HG03196 (cell line): ENCODE measurements around the gene ANKRD18B.
"Not testable (repeated sequence)": the region's sequence is repeated elsewhere in the genome, so short reads cannot be mapped to it uniquely, and the experiment has no call there.

Experiments
- ATAC-seq: cut with Tn5 transposase; IDR thresholded peaks from one replicate; pipeline ENCODE4 v1.9.1; 2021; ENCODE audit not compliant: unreplicated experiment

Gene ANKRD18B

GRCh38 chr9:33533958-33534357 lies 9.9 kb downstream of the ANKRD18B start:
- ATAC-seq = not testable (repeated sequence)

DNA sequence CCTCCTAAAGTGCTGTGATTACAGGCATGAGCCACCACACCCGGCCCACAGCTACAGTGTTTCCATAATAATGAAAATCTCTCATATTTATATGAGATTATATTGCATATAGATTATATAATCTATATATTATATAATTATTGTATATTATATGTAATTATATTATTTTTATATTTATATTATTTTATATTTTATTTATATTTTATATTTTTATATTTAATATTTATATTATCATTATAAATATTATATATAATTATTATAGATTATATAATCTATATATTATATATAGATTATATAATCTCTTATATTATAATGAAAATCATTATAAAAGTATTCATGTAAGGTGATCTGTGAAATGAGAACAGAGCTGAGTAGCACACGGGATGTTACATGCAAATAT lies 11.5 kb downstream of the ANKRD18B start:
- no peak for ATAC-seq

DNA sequence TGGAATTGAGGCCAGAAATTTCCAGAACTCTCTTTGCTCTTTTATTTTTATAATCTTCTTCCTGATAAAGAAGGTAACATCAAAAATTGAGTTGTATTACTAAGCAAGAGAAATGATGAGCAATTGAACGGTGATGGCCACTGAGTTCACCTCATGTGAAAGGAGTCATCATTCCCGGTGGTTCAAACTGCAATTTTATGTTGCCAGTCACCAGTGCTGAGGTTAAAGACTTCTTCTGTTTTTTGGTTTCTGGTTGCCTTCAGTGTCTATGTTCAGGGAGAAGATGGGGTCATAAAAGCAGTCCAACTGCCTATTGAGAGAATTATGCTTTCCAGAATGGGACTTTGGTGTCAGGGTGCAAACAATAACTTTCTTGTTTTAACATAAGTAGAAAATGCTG lies 19.4 kb downstream of the ANKRD18B start:
- ATAC-seq = not testable (repeated sequence)

DNA sequence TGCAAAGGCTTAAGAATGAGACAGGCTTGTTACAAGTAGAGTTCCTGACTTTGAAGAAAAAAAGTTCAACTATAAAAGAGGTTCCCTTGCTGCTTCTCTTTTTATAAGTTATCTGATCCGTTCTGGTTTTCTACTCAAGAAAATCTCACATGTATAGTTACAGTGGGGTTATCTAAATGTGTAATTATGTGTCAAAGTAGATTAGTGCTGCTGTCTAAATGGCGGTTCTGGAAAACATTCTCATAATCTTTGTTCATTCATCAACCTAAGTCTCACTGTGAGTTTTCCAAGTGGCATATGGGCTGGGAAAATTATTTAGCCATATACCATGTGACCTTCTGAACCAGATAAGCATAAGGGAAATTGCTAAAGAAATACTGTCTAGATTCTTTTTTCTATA lies 21.7 kb downstream of the ANKRD18B start:
- not testable (repeated sequence) for ATAC-seq

GRCh38 chr9:33548816-33549215 lies 24.8 kb downstream of the ANKRD18B start:
- not testable (repeated sequence) for ATAC-seq

DNA sequence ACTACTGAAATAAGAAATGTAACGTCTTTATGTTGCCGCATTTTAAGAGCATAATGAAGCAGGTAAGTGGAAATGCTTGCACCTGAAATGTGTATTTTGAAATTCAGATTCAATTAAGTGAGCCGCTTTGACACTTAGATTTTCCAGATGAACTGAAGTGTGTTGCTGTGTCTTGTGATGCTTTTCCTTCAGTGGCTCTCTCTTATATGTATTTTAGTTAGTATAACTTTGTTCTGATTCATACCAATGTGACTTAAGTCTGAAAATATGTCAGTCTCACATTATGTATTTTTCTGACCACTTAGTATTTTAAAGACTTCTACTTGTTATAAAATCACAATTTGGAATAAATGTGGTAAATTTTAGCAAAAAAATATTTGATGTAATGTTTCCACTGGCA lies 25.4 kb downstream of the ANKRD18B start:
- ATAC-seq = not testable (repeated sequence)

DNA sequence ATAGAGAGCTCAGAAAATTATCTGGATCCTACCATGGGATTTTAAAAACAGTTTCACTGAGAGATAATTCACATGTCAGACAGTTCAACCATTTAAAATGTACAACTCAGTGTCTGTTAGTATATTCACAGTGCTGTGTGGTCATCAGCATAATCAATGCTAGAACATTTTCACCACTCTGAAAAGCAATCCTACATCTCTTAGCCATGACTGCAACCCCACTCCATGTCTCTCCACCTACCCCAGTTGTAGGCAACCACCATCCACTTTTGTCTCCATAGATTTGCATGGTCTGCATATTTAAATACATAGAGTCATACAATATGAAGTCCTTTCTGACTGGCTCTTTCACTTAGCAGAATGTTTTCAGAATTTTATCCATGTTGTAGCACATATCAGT lies 27.1 kb downstream of the ANKRD18B start:
- ATAC-seq = not testable (repeated sequence)

GRCh38 chr9:33552315-33552725 lies 28.3 kb downstream of the ANKRD18B start:
- not testable (repeated sequence) for ATAC-seq

DNA sequence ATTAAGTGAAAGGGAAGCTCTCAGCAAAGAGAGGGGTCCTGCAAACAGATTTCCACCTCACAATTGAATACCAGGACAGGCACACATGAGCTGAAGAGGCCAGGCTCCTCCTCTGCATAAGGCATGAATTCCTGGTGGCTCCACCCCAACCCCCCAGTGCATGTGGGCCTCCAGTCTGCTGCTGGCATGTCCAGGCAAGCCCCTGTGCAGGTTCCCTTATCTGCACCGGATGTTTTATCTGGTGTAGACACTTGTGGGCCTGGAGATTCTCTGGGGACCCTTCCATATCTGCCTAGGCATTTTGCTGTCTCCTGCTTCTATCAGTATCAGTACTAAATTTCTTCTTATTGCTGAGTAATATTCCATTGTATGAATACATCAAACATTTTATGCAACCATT lies 36.2 kb downstream of the ANKRD18B start:
- ATAC-seq = not testable (repeated sequence)

- not testable (repeated sequence) for ATAC-seq
These were observed 38.1 kb downstream of the ANKRD18B start for GRCh38 chr9:33562196-33562595.

DNA sequence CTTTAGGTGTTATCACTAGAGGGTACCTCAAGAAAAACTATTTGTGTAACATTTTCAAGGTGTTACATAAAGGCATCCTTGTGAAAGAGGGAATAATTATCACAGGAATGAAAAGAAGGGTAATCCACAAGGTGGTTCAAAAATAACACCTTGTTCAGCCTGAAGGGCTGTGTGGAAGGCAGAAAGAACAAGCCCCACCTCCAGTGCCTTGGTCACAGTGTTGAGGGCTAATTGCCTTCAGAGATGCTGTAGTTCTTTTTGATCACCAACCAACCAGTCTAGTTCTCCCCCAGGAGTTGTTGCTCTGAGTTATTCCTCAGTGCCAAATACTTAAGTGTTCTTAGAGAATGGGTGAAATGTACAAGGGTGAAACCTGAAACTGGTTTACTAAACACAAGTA lies 43.7 kb downstream of the ANKRD18B start:
- not testable (repeated sequence) for ATAC-seq

DNA sequence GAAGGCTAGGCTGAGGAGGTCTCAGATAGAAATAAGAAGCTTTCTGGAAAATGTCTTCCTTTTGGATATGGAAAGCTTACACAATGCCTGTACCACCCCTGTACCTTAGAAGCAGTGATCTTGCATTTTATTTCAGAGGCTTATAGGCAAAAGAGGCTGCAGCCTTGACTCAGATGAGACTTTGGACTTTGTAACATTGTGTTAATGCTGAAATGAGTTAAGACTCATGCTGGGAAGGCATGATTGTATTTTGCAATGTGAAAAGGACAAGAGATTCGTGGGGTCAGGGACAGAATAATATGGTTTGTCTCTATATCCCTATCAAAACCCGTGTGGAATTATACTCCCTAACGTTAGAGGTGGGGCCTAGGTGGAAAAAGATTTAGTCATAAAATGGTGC lies 53.7 kb downstream of the ANKRD18B start:
- not testable (repeated sequence) for ATAC-seq

GRCh38 chr9:33579996-33580395 lies 55.9 kb downstream of the ANKRD18B start:
- not testable (repeated sequence) for ATAC-seq

GRCh38 chr9:33582686-33583085 lies 58.6 kb downstream of the ANKRD18B start:
- ATAC-seq = not testable (repeated sequence)

DNA sequence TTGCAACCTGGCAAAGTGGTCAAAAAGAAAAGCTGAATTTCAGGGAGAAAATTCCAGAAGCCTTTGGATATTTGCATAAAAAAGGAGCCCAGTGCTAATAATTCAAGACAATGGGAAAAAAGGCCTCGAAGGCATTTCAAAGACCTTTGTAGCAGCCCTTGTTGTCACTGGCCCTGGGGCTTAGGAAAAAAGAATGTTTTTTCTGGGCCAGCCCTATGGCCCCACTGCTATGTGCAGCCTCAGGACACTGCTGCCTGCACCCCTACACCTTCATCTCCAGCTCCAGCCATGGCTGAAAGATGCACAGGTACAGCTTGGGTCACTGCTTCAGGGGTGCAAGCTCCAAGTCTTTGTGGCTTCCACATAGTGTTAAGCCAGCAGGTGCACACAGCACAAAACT lies 62.1 kb downstream of the ANKRD18B start:
- not testable (repeated sequence) for ATAC-seq

DNA sequence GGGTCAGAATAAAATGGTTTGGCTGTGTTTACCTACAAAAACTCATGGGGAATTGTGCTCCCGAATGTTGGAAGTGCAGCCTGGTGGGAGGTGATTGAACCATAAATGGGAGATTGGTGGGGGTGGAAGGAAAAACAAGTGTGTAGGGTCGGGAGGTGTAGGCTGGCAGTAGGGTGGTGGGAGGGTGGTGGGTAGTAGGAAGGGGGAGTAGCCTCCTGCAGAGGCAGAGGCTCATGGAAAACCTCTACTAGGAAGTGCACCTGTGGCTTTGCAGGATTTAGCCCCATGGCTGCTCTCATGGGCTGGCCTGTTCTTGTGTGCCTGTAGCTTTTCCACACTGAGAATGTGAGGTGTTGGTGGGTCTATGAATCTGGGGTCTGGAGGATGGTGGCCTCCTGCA lies 63.7 kb downstream of the ANKRD18B start:
- not testable (repeated sequence) for ATAC-seq

DNA sequence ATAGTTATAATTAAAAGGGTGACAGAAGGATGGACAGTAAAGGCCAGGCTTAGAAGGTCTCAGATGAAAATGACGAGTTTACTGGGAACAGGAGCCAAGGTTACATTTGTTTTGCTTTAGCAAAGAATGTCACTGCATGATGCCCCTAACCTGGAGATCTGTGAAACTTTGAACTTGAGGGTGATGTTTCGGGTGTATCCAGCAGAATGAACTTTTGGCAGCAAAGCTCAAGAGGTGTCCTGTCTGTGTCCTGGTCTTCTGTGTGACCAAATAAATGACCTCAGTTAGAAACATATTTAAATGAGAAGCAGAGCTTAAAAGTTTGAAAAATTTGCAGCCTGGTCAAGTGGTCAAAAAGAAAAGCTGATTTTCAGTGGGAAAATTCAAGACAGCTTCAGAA lies 64.8 kb downstream of the ANKRD18B start:
- ATAC-seq = not testable (repeated sequence)

- not testable (repeated sequence) for ATAC-seq
These were observed 66.8 kb downstream of the ANKRD18B start for GRCh38 chr9:33590857-33591256.

DNA sequence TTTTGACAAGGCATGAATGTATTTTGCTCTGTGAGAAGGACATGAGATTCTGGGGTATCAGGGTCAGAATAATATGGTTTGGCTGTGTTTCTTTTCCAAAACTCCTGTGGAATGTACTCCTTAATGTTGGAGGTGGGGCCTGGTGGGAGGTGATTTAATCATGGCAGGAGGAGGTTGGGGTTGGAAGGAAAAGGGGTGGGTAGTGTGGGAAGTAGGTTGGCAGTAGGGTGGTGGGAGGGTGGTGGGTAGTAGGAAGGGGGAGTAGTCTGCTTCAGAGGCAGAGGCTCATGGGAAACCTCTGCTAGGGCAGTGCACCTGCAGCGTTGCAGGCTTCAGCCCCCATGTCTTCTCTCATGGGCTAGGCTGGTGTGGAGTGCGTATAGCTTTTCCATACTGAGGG lies 72.9 kb downstream of the ANKRD18B start:
- not testable (repeated sequence) for ATAC-seq

DNA sequence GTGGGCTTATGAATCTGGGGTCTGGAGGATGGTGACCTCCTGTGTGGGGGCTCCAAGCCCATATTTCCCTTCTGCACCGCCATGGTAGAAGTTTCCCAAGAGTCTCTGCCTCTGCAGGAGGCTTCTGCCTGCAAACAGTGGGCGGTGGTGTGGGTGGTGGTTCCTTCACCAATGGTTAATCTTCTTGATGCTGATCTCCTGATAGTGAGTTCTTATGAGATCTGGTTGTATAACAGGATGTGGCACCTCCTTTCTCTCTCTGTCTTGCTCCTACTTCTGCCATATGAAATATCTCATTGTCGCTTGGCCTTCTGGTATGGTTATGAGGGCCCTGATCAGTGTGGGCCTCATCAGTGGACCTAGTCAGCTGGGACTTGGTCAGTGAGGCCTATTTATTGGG lies 73.3 kb downstream of the ANKRD18B start:
- ATAC-seq = not testable (repeated sequence)

DNA sequence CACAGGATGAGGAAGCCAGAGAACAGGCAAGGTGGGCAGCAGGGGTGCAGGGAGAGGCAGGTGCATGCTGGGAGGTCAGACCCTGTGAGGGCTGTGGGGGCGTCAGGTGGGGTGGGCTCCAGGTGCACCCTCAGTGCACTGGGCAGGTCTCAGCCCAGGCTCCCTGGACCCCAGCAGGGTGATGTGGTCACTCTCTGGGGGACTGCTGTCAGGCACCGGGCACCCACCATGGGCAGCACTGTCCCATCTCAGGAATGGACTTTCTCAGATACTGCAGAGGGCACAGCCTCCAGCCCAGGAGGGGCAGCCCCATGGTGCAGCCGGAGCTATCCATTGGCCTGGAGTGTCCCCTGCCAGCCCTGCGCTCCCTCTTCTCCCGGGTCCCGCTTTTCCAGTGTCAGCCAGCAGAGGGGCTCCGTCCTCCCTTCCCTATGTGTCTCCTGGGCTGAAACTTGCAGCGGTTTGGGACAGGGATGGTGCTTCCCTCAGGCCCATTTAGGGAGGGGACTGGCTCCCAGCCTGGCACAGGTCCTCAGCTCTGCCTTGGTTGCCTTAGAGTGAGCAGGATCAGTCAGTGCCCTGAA lies 74.8 kb downstream of the ANKRD18B start:
- ATAC-seq = not testable (repeated sequence)

GRCh38 chr9:33600911-33601310 lies 76.9 kb downstream of the ANKRD18B start:
- not testable (repeated sequence) for ATAC-seq

- ATAC-seq = not testable (repeated sequence)
These were observed 80.2 kb downstream of the ANKRD18B start for GRCh38 chr9:33604249-33604648.
